Stimulated activated CD8-positive, alpha-beta memory T cell treated with anti-CD3 and anti-CD28 coated beads, Interleukin-2, amount 100 ng/mL, for 1 hour (primary cell): Measurements from ENCODE around the gene EVPL.

ENCODE experiments used
- DNase-seq, 2 donors: peaks; one replicate each; pipeline ENCODE4 v3.0.0-alpha.2; 2020; ENCODE audit warnings: low read depth in 2 of 2

The EVPL gene

GRCh38 chr17:75959839-75960511 lies 67.1 kb downstream of the EVPL start:
- DNase-seq: no peak

GRCh38 chr17:75959051-75959838 lies 67.9 kb downstream of the EVPL start:
- DNase-seq: no peak
